ENCODE data around the gene CABP2.

The CABP2 gene

DNA sequence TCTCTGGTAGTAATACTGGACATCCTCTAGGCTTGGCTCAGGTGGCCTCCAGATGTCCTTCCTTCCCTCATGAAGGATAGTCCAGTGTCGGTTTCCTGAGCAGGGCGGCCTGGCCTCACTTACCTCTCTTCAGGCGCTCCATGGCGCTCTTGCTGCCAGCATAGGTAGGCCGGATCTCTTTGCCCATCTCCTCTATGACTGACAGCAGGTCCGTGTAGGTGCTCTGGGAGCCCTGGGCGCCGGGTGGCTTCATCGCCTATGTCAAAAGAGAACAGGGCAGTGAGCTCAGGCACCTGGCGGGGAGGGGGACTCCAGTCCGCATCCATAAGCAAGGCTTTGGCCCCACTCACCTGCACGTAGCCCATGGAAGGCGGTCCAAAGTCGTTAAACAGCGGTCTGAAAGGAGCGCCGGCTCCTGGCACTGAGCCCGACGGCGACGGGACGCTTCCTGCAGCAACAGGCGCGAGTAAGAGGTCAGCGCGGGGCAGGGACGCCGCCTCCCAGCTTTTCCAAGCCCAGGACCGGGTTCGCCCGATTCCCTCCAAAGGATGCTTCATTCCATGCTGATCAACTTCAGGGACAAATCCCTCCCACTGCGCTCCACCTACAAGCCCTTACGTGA, 15.9 kb downstream of the CABP2 start:
- DNase-seq = no peak

DNA sequence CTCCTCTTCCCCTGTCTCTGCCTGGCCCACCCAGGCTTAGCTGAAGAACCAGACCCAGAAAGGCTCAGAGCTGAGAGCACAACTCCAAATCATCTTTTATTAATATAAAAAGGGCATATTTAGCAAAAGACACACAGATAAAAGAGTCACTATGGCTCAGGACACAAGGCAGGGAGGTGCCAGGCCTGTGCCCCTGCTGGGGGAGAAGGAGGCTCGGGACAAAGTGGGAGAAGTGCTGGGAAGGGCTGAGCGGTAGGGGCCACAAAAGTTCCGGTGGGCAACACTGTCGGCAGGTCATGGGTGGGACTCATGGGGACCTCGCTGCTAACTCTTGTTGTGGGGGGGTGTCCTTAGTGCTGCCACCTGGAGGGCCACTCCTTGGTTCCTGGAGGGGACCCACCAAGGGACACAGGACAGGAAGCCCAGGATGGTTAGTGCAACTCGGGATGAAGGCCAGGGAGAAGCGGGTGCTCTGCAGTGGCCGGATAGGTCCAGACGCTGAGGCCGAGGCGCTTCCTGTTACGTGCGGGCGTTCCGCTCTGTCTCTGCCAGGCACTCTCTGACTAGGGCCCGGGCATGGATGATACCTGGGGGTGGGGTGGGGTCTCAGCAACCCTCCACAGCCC, 16.7 kb downstream of the CABP2 start:
- DNase-seq = no peak

DNA sequence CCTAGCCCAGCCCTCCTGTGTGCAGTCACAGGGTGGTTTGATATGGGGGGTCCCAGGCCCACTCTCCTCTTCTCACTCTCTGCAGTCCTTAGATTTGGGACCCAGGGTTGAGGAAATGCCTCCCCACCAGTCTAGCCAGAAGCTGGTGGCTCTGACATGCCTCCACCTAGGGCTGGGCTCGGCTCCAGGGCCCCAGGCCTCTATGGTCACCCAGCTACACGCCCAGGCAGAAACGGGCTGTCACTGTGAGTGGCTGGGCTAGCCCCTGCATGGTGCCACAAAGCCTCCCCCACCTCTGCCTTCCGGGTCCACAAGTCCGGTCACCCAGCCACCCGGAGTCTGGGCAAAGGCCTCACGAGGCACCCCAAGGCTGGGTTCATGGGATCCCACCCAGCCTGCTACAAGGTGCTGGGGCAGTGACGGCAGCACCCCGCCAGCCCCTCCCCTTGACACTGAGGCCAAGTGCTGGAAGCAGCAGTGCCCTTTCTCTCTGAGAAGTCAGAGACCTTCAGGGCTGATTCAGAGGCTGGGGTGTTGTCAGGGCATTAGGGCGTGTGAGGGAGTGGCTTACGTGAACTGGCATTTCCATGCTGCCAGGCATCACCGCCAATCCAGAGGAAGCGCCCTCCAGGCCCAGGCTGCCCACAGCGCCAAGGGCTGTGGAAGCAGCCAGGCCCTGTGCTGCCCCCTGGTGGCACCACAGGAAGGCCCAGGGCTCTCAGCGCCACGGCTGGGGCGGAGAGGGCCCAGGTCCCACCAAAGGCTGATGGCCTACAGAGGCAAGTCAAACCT, 17.4 kb downstream of the CABP2 start:
- peak; percentile 89 to 94 for DNase-seq

DNA sequence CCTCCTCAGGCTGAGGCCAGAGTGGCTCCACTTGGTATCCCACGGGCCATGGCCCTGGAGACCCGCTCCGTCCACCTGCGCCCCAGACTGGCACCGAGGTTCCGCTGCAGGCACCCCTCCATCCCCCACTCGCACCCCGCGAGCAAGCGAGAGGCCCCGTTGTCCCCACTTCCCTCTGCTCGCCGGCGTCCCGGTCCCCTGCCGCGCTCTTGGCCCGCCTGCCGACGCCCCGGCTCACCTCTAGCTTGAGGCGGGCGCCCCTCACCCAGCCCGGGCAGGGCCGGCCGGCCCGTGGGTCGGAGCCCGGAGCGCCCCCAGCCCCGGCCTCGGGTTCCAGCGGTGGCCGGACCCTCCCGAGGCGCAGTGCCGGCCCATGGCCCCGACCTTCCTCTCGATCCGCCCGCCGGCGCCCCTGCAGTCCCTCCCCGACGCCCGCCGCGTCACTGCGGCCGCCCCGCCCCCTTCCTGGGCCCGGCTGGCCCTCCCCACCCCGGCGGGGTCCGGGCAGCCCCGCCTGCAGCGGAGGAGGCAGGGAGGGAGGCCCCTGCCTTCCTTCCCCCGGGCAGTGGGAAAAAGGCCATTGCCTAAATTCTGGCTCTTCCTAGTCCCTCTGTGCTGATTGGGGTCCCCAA, 18.2 kb downstream of the CABP2 start, which contains the start of gene PITPNM1:
TSS of gene PITPNM1 (minus strand) at position 414 of the 632 bp plus-strand sequence. CDS start 1,183 bp downstream, outside the sequence.
- peak; percentile 33 to 40 for DNase-seq

DNA sequence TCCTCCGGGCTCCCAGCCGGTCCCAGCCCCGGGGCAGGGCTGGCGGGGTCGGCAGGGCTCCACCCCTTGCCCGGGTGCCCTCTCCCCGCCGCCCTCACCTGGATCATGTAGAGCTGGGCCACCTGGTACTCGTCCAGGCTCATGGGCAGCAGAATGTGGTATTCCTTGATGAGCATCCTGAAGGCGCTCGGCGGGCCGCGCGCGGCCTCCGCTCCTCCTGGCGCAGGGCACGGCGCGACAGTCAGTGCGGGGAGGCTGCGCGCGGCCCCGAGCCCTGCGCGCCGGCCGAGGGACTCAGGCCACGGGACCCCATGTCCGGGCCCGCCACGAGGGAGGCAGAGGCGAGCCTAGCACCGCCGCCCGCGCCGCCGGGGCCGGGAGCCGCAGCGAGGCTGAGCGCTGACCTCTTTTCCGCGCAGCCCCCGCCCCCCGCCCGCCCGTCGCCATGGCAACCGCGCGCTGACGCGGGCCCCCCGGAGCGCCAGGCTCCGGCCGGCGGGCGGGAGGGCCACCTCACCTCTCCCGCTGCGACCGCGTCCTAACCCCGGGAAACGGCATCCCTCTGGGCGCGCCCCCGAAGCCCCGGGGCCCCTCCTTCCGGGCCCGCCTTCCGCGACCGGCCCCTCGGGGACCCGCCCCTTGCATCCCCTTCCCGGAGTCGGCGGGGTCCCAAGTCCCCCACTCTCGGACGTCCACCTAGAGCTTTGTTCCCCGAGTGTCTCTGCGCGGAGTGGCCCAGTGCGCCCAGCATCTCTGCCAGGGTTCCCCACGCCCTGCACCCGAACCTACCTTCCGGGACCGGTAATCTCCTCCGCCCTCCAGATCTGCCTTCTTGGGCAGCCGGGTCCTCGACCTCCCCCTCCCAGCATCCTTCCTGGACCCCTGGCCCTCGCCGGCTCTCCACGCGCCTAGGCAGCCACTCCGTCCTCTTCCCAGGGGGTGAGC, 19.0 kb downstream of the CABP2 start:
- DNase-seq = no peak

DNA sequence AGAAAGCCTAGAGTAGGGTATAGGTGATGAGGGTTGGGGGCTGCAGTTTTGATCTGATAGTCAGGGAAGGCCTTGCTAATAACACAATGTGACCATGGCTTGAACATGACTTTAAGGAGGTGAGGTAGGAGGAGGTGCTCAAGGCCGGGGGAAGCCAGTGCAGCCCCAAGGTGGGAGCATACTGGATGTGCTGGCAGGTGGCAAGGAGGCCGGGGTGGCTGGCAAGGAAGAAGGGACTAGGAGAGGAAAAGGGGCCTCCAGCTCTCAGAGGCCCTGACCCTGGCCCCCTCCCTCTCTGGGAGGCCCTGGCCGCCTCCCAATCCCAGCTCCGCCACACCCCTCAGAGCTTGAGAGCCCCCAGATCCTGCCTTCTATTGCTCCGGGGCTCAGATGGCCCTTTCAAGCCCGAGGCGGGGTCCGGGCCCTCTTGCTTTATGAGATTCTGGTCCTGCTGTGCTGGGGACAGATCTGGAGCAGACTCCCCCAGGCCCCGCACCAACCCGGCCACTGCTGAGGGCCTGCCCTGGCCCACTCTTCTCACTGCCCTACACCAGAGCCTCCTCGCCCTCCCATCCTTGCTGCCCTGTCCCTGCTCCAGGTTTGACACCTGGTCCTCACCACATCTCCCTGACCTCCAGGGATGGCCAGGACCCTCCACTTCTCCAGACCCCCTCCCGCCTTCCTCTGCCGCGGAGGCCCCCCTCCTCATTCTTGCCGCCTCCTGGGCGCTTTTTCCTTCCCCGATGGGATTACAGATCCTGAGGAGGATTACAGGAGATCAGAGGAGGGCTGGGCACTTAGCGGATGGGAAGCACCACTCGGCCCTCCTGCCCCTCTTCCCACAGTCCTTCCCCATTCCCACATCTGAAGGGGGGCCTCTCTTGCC, 19.9 kb downstream of the CABP2 start:
- DNase-seq = no peak

DNA sequence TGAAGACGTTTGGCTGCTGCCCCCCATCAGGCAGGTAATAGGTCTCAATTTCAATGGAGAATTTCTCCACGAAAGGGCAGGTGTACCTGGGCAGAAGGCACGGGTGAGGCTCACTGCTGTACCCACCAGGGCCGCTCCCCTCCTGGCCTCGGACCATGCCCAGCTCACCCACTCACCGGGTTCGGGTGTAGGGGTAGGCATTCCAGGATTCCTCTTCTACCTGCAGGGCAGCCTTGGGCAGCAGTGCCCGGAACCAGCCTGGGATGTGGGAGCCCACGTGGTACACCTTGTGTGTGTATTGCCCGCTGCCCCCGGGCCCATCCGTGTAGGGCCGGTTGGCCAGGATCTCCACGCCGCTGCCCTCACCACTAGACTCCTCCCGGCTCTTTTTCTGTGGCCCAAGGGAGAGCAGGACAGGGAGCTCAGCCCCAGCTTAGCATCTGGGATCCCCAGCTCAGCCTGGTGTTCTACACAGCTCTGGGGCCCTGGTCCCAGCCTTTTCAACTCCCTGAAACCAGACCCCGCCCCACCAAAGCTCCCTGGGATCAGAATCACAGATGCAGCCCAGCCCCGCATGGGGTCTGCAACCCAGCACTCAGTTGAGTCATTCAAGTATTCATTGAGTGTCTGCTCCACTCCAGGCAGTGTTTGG, 20.8 kb downstream of the CABP2 start:
- DNase-seq = no peak

DNA sequence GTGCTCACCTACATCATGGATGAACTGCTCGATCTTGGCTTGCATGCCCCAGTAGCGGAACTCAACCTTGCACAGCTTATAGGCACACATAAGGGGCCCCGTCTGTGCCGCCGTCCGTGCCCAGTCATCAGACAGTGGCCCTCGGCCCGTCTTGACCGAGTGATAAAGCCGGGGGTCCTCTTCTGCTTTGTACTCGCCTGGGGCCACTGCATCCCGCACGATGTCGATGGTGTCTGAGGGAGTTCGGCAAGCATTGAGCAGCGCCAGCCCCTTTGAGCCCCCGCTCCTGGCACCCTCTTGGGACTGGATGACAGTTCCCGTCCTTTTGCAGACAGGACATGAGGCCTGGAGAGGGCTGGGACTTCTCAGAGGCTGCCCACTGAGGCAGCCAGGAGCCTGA, 21.4 kb downstream of the CABP2 start:
- no peak for DNase-seq

DNA sequence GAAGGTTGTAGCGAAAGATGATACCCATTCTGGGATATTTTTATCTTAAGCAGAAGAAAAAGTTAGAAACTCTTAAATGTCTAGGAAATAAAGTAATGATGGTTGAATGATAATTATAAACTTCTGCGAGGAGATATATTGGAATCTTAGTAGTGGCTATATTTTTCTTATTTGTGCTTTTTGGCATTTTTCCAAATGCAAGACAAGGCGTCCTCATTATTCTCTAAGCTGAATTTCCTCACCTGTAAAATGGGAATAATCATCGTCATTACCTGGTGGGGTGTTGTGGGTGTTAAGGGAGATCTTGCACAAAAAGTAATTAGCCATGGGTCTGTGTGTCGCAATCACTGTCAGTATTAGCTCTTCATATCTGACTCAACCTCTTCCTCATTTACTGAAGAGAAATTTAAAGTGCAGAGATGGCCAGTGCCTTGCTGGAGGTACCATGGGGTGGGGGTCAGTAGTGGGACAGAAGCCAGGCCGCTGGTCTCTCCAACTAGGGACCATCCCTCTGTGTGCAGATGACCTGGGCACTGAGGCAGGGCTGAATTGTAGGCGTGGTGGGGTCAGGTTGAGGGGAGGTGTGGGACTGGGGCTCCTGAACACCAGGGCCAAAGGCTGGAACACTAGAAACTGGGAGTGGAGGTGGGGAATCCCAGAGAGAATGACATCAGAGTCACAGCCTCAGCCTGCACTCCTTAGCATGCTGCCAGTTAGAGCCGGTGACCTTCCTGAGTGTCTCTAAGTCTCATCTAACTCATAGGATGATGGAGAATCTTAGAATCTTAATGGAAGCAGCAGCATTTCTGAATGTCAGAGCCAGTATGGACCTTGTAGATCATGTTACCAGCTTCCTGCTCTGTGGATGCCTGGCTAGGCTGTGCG, 22.2 kb downstream of the CABP2 start:
- peak; percentile 77 to 87 for DNase-seq

DNA sequence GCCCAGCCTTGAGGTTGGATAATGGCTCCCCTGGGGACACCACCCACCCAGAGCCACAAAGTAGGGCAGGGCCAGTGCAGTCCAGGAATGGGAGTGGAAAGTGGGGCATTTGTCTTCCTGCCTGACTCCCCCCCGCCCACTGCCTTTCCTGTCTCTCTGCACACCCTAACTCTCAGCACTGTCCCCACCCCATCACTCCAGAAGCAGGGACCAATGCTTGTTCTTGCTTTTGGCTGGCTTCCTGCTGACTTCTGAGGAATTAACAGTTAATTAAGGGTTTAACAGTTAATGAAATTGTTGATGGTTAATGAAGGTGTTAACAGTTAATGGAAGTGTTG, 22.8 kb downstream of the CABP2 start:
- no peak for DNase-seq

DNA sequence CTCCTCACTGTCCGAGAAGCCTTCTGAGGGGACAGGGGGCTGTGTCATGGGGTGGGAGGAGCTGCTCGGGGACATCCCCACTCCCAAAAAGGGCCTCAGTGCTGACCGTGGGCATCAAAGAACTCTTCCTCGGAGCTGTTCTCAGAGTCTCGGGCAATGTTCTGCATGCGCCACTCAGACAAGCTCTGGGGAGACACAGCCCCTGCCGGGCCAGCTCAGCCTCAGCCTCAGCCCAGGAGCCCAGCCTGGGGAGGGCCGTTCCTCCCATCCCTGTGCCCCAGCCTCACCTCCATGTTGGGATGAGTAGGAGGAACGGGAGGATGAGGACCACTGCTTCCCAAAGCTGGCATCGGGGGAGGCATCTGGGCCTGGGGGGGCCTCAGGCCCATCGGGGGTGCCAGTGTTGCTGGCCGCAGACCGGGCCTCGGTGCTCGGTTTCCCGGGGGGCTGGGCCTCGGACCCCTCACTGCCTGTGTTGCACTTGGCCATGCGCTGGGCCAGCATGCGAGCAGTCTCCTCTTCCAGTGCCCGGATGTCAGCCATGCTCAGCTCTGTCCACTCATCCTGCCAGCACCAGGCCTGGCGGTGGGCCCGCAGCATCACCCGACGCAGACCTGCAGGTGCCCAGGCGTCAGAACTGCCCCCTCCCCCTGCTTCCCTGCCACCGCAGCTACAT, 23.3 kb downstream of the CABP2 start:
- no peak for DNase-seq

DNA sequence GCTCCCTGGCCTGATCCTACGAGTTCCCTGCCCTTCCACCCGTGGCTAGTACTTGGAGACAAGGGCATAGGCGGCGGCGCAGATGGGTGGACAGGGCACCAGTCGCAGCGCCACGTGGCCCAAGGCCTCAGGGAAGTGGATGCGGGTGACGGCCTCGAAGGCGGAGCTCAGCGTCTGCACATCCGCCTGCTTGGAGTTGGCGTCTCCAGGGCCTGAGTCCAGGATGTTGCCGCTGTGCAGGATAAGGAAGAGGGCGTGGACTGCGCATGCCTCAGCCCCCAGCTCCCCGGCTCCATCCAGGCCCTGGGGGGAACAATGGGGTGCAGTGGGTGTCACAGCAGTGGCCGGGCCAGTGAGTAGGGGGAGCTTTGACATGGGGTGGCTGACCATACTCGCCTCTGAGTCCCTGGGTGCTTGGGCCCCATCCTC, 24.7 kb downstream of the CABP2 start:
- no peak for DNase-seq

DNA sequence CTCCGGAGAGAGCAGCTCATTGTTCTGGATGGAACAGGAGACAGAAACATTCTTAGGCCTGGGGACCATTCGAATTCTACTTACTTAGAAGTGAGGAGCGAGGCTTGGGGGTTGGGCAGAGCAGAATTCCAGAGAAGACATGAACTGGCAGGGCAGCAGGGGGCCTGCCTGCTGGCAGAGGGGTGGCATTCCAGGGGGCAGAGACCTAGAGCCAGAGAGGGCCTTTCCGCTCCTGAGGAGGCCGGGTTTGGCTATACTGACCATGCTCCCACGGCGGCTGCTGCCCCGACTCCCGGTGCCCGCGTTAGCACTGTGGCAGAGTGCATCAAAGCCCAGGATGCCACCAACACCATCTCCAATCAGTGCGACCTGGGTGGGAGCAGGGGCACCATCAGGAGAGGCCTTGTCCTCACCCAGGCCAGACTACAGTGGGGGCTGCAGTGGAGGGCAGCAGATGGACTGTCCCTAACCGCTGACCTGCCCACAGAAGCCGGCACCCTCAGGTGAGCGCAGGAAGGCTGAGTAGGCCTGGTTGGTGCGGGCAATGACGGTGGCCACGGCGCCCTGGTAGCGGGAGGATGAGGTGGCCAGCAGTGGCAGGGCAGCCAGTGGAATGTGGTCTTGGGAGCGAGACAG, 25.5 kb downstream of the CABP2 start:
- no peak for DNase-seq

DNA sequence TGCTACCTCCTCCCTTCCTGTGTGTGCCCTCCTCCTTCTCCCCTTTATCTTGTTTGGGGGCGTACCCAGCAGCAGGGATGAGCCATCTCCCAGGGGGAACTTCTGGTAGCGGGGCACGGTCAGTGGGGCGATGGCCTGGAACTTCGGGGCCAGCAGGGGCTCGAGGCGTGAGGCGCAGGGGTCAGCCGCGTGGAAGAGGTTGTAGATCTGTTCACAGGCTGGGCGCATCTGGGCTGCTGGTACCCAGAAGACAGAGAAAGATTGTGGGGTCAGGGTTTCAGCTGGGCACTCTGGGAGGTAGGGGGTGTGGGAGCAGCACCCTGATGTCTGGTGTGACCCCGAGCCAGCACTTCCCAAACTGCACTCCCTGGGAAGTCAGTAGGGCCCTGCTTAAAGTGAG, 27.1 kb downstream of the CABP2 start:
- no peak for DNase-seq

DNA sequence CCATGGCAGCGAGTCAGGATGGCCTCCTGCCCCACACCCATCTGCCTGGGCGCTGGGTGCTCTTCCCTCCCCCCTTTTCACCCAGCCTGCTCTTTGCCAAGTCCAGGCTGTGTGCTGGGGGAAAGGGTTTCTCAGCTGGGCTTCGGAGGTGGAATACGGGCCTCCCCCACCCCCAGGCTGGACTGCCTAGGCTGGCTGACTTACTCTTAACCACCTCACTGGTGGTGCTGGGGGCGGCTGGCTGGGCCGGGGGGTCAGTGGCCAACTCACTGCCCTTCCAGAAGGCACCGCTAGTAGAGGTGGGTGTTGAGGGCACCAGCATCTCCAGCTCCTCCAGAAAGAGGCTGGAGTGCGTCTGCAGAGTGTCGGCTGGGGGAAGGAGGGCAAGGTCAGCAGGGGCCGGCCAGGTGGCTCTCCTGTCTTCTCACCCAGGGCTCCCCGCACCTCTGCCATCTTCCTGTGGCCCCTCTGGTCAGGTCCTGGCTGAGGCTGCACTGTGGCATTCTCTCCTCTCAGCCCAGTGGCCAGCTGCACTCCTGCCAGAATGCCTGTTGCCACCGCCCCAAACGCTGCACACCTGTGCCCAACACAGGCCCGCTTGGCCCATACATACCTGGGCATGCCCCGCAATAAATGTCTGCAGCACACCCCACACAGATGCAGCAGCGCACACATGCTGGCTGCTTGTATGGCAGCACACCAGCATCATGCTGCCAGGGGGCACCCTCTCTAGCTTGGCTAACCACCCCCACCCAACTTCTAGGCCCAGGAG, 27.8 kb downstream of the CABP2 start:
- DNase-seq = no peak

DNA sequence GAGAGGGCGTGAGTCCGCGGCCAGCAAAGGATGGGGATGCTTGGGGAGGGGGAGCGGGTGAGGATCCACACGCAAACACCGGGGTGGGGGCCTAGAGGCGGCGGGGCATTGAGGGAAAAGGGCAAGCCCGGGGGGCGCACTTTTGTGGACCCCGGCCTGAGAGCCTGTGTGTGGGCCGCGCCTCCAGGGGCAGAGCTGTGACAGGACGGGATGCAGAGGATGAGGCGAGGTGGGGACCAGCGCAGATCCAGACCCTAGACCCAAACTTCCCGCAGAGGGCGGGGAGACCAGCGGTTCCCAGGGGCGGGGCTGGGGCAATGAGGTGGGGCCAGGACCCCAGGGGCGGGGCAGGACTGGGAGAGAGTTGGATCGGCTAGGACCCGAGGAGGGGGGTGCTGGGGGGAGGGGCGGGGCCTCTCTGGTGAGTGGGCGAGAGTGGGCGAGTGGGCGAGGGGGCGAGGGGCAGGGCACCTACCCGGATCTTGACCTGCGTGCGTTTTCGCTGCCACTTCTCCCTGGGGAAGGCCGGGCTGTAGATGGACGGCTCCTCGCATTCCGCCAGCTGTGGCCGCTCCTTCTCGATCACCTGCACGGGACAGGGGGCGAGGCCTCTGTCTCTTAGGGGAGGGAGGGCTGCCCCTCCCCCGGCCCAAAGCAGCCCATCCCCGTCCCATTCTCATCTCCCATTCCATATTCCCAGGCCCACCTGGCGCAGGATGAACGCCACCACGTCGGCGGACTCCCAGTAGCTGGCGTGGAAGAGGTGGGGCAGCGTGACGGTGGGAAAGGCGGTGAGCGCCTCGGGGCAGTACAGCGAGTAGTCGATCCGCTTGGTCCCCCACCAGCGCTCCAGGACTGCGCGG, 28.6 kb downstream of the CABP2 start:
- DNase-seq = no peak
